Adrenal gland (tissue), 12 donors: ENCODE measurements around the gene TAGLN3. TPM values are rescaled to one million over a fixed set of nuclear protein-coding genes. Genes with fewer than 3 reads are reported as not detected.

ENCODE experiments used
- DNase-seq, 7 donors: peaks; one replicate each; pipeline ENCODE4 v3.0.0-alpha.2; 2019 to 2020
- H3K27ac ChIP-seq, 5 donors: fragments of 200-600 bp; sonication (generic) in 4 of 5; 1 replicate in 3 of 5; 2 replicates in 2 of 5; pipeline versions ENCODE4 v1.5.1 to v1.8.0; 2016 to 2020; ENCODE audit warnings: mild to moderate bottlenecking in 1 of 5
- H3K27me3 ChIP-seq: fragments of 200-600 bp; 2 replicates; pipeline ENCODE4 v1.8.0; 2021
- H3K36me3 ChIP-seq, 2 donors: fragments of 200-600 bp; replicated peaks in 1 of 2; 1 replicate in 1 of 2; 2 replicates in 1 of 2; pipeline versions ENCODE4 v1.5.1 to v1.8.0; 2018 to 2022
- H3K4me1 ChIP-seq, 2 donors: fragments of 200-600 bp; replicated peaks in 1 of 2; 1 replicate in 1 of 2; 2 replicates in 1 of 2; pipeline versions ENCODE4 v1.5.1 to v1.8.0; 2018 to 2021
- H3K4me3 ChIP-seq, 4 donors: fragments of 200-600 bp; sonication (generic) in 3 of 4; one replicate each; pipeline ENCODE4 v1.5.1; 2016 to 2018
- H3K9me3 ChIP-seq, 3 donors: fragments of 200-600 bp; sonication (generic) in 1 of 3; replicated peaks in 1 of 3; 1 replicate in 2 of 3; 2 replicates in 1 of 3; pipeline versions ENCODE4 v1.5.1 to v1.8.0; 2016 to 2021
- CTCF ChIP-seq, 6 experiments: fragments of 450-650 bp in 4 of 6; fragments of 200-600 bp in 2 of 6; sonication (generic) in 1 of 6; IDR thresholded peaks; 1 replicate in 5 of 6; 2 replicates in 1 of 6; pipeline versions ENCODE4 v1.5.1 to v1.8.0; 2016 to 2021; ENCODE audit warnings: antibody characterized with exemption in 6 of 6, mild to moderate bottlenecking in 2 of 6, moderate library complexity in 1 of 6
- POLR2A ChIP-seq, 2 donors: fragments of 450-650 bp; IDR thresholded peaks; one replicate each; pipeline ENCODE4 v1.6.1; 2017; ENCODE audit warnings: antibody characterized with exemption in 2 of 2, mild to moderate bottlenecking in 2 of 2, moderate library complexity in 1 of 2
- WGBS, 4 donors: extraction: QIAGEN DNeasy Blood & Tissue Kit in 2 of 4; methylation state at CpG; one replicate each; pipeline versions ENCODE4 v1.1.5 to v1.1.7; 2013 to 2017; 5-methylcytosine and 5-hydroxymethylcytosine counted together
- intact Hi-C, 2 donors: fragments of 100-400 bp; cut with DNase I; formaldehyde crosslinking; loops; one replicate each; pipeline versions ENCODE4 v1.14.1 to v1.15.0; 2022 to 2023
- polyA plus RNA-seq, 3 donors: library from polyadenylated mRNA; stranded (reverse); fragments of 200-250 nt in 2 of 3; fragments of 350-450 nt in 1 of 3; fragmentation: Illumina TruSeq in 1 of 3; extraction: RNeasy Lipid Tissue Mini Kit (QIAGEN cat#74804) in 1 of 3; gene quantifications; one replicate each; pipeline ENCODE4 v1.2.3, GENCODE V29; 2013 to 2014
- total RNA-seq, 9 donors: library from RNA; depleted of rRNA in 4 of 9; stranded (reverse); fragments of >200 nt in 4 of 9; fragments of 120-200 nt in 1 of 9; fragmentation: NEBNext Ultra II Directional in 1 of 9; extraction: Animal tissue kit (Norgen Biotek cat#: 25700) in 1 of 9; gene quantifications; one replicate each; pipeline versions ENCODE4 v1.1.0 to v1.2.4, GENCODE V29; 2013 to 2023
- donor health status: healthy with polysubstance abuse.
- donor health status: Bipolar disorder and iron deficiency.
- donor health status: DM: yes; HTN: yes; CAD: no.
- donor health status: DM: no; HTN: no; CAD: no.
- donor health status: DM: no; HTN: no; CAD: no.
- donor health status: DM: yes; HTN: yes; CAD: no.

TAGLN3 gene
- total and polyA plus RNA-seq, 12 donors, result 0.55 to 52.1 (median 12.8) TPM; not detected in 3

GRCh38 chr3:111952866-111953450 lies 45.8 kb upstream of the TAGLN3 start:
- DNase-seq, result no peak
- Histone ChIP-seq H3K36me3 (no peaks in the 10 kb centered on the region), H3K27me3 (no peaks in the 10 kb centered on the region), H3K27ac (no peak overlapping the region), H3K4me3 (no peak overlapping the region), H3K9me3 (no peaks in the 10 kb centered on the region), H3K4me1 (no peaks in the 10 kb centered on the region)
- no peak for TF ChIP-seq CTCF (IDR thresholded peaks at IDR 0.05)
- TF ChIP-seq POLR2A (IDR thresholded peaks at IDR 0.05), result no peak
- intact Hi-C loops, result no loop called here
- 77 to 86% (median 81%) methylated on average over 6 of the region's 6 CpGs for WGBS, 4 donors

DNA sequence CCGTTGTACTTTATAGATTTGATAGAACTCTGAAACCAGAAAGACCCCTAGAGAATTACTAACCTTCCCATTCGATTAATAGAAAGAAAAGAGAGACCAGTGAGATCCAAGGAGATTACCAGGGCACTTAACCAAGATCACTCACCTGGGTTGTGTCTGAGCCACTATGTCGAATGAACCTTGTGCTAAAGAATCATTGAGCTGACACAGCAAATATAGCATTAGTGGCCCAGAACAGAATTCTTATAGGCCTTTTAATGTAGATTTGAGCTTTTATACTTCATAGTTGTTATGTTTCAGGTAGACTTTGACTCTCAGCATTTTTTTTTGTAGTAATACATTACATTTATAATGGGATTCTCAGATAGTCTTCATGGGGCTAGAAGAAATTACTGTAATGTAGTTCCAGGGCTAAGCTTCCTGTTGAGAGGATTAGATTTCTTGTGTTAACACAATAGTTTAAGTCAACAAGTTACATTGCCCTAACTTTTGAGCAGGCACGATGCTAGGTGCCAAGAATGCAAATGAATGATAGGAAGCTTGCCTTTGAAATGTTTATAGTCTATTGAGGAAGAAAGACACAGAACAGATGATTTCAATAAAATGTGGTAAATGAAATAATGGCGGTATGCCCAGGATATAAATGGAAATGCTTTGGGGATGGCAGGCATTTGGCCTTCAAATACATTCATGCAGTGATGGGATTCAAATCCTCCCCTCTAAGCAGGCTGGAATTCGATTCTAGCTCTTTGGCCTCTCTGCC lies 44.3 kb upstream of the TAGLN3 start:
- DNase-seq, result no peak
- Histone ChIP-seq H3K4me1 (no peaks in the 10 kb centered on the region), H3K36me3 (no peaks in the 10 kb centered on the region), H3K27ac (no peak overlapping the region), H3K9me3 (no peaks in the 10 kb centered on the region), H3K27me3 (no peaks in the 10 kb centered on the region), H3K4me3 (no peak overlapping the region)
- TF ChIP-seq CTCF (IDR thresholded peaks at IDR 0.05) (no peak), POLR2A (IDR thresholded peaks at IDR 0.05) (no peak)
- WGBS, 4 donors, result 73 to 82% (median 74%) methylated on average over 6 of the region's 6 CpGs
- intact Hi-C loops, result no loop called here

GRCh38 chr3:111955876-111956275 lies 42.8 kb upstream of the TAGLN3 start:
- H3K27ac ChIP-seq, result no peak overlapping the region
- no peaks in the 10 kb centered on the region for H3K36me3 ChIP-seq
- H3K27me3 ChIP-seq, result no peaks in the 10 kb centered on the region
- intact Hi-C loops, result no loop called here
- no peak overlapping the region for H3K4me3 ChIP-seq
- 85 to 100% (median 97%) methylated on average over 1 of the region's 1 CpG for WGBS, 4 donors
- H3K4me1 ChIP-seq, result no peaks in the 10 kb centered on the region
- H3K9me3 ChIP-seq, result no peaks in the 10 kb centered on the region
- DNase-seq, result no peak
- TF ChIP-seq CTCF (IDR thresholded peaks at IDR 0.05) (no peak), POLR2A (IDR thresholded peaks at IDR 0.05) (no peak)

DNA sequence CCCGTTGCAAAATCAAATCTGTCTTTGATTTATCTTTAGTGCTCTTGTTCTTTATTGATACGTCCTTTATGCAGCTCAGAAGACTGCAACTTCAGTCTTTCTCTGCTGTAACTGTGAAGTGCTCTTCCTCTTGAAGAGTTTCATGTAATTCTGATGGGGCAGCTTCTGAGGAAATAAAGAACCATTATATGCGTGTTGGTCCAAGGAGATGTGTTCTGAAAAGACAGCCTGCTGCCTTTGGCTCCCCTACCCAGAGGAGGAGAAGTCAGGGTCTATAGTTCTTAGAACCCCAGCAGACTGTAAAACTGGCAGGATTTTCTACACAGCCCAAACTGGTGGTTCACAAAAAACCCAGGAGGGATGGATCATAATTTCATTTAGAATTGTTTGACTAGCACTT lies 42.3 kb upstream of the TAGLN3 start:
- TF ChIP-seq CTCF (IDR thresholded peaks at IDR 0.05), result no peak
- TF ChIP-seq POLR2A (IDR thresholded peaks at IDR 0.05), result no peak
- Histone ChIP-seq H3K9me3 (no peaks in the 10 kb centered on the region), H3K4me3 (no peak overlapping the region), H3K27me3 (no peaks in the 10 kb centered on the region), H3K27ac (no peak overlapping the region), H3K36me3 (no peaks in the 10 kb centered on the region), H3K4me1 (no peaks in the 10 kb centered on the region)
- intact Hi-C loops, result no loop called here
- 83 to 100% (median 92%) methylated on average over 3 of the region's 3 CpGs for WGBS, 4 donors
- no peak for DNase-seq
